ENCODE measurements around the gene DEFB112.

Gene DEFB112

DNA sequence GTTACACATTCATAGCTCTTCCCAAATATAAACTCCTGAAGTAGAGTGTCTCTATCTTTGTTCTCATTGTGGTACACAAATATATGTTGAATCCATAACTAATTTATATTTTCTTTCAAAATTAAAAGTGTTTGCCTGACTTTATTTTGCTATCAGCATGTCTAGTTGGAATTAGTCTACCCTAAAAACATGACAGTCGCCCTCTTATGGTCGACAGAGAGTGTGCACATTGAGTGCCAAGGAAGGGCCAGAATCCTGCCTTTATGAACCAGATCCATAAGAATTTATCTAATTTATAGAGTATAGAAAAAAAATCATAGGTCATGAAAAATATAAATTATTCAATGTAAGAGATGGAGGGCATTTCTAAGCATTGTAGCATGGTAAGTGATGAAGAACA is 12.3 kb upstream of the DEFB112 start:
- H3K27ac ChIP-seq (ENCODE audit: low read length), result no peak overlapping the region
- no peak overlapping the region for H3K9ac ChIP-seq (ENCODE audit: low read depth, low read length)
- no peaks in the 10 kb centered on the region for H3K79me2 ChIP-seq (ENCODE audit: insufficient read depth, low read length)
- ATAC-seq (ENCODE audit: insufficient read depth, low read depth) (no peak), DNase-seq (no peak)
- no peak overlapping the region for H3K4me3 ChIP-seq (ENCODE audit: low read depth in 1 of 2, low read length in 2 of 2)
- no peaks in the 10 kb centered on the region for H3K4me1 ChIP-seq (ENCODE audit: insufficient read depth, low read length)
- TF ChIP-seq, protein P1, sequence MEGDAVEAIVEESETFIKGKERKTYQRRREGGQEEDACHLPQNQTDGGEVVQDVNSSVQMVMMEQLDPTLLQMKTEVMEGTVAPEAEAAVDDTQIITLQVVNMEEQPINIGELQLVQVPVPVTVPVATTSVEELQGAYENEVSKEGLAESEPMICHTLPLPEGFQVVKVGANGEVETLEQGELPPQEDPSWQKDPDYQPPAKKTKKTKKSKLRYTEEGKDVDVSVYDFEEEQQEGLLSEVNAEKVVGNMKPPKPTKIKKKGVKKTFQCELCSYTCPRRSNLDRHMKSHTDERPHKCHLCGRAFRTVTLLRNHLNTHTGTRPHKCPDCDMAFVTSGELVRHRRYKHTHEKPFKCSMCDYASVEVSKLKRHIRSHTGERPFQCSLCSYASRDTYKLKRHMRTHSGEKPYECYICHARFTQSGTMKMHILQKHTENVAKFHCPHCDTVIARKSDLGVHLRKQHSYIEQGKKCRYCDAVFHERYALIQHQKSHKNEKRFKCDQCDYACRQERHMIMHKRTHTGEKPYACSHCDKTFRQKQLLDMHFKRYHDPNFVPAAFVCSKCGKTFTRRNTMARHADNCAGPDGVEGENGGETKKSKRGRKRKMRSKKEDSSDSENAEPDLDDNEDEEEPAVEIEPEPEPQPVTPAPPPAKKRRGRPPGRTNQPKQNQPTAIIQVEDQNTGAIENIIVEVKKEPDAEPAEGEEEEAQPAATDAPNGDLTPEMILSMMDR (IDR thresholded peaks at IDR 0.05; ENCODE audit: borderline replicate concordance, extremely low read depth, low read length, poor library complexity, severe bottlenecking), result peak; percentile 39
- no peak for TF ChIP-seq EZH2 (IDR thresholded peaks at IDR 0.05; ENCODE audit: borderline replicate concordance, low read depth, low read length, severe bottlenecking)
- no peak overlapping the region for H3K4me2 ChIP-seq (ENCODE audit: insufficient read depth, low read length)
- H2AFZ ChIP-seq (ENCODE audit: low read depth, low read length), result no peak overlapping the region
- H4K20me1 ChIP-seq (ENCODE audit: insufficient read depth, low read length), result no peaks in the 10 kb centered on the region
- no peaks in the 10 kb centered on the region for H3K27me3 ChIP-seq (ENCODE audit: insufficient read depth, low read length, poor library complexity)
- no peaks in the 10 kb centered on the region for H3K36me3 ChIP-seq (ENCODE audit: insufficient read depth, low read length)
- H3K9me3 ChIP-seq (ENCODE audit: insufficient read depth, low read length, severe bottlenecking), result no peaks in the 10 kb centered on the region

DNA sequence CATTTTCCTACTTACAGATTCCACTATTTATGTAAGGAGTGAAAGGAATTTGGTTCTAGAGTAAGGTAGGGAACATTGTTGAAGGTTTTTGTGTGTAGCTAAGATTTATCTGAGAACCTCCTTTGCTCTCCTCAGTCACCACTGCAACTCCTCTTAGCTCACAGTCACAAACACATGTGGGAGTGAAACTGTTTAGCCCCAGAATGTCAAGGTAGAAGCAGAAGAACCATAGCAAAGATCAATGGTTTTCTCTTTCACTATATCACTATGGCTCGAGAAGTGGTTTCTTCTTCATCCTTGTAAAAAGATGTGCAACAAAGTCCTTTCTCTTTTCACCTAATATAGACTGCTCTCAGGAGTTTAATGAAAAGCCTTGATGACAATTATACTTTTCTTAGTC is 6.5 kb upstream of the DEFB112 start:
- Histone ChIP-seq H3K4me3 (ENCODE audit: low read depth in 1 of 2, low read length in 2 of 2) (no peak overlapping the region), H4K20me1 (ENCODE audit: insufficient read depth, low read length) (no peaks in the 10 kb centered on the region), H2AFZ (ENCODE audit: low read depth, low read length) (no peak overlapping the region), H3K4me1 (ENCODE audit: insufficient read depth, low read length) (no peaks in the 10 kb centered on the region), H3K27me3 (ENCODE audit: insufficient read depth, low read length, poor library complexity) (no peaks in the 10 kb centered on the region), H3K36me3 (ENCODE audit: insufficient read depth, low read length) (no peaks in the 10 kb centered on the region), H3K79me2 (ENCODE audit: insufficient read depth, low read length) (no peaks in the 10 kb centered on the region), H3K9me3 (ENCODE audit: insufficient read depth, low read length, severe bottlenecking) (no peaks in the 10 kb centered on the region), H3K27ac (ENCODE audit: low read length) (no peak overlapping the region), H3K4me2 (ENCODE audit: insufficient read depth, low read length) (no peak overlapping the region), H3K9ac (ENCODE audit: low read depth, low read length) (no peak overlapping the region)
- ATAC-seq (ENCODE audit: insufficient read depth, low read depth) (no peak), DNase-seq (no peak)
- no peak for TF ChIP-seq EZH2 (IDR thresholded peaks at IDR 0.05; ENCODE audit: borderline replicate concordance, low read depth, low read length, severe bottlenecking)
- TF ChIP-seq, protein P1 (IDR thresholded peaks at IDR 0.05; ENCODE audit: borderline replicate concordance, extremely low read depth, low read length, poor library complexity, severe bottlenecking), result no peak

DNA sequence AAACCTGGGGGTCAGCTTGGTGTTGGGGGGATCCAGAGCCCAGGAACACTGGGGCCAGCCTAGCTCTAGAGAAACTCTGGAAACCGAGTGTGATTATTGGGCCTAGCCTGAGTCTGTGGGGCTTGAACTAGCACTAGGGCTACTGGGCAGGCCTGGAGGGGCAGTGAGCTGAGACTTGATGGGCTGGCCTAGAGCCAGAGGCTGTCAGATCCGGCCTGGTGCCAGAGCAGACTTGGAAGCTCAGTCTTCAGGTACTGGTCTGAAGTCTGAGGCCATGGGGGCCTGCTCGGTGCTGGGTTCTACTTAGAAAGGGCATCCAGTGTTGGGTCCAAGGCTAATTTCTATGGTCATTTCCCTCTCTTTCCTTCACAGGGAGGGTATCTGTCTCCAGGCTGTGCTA is 2.7 kb downstream of the DEFB112 start:
- DNase-seq (no peak), ATAC-seq (ENCODE audit: insufficient read depth, low read depth) (no peak)
- Histone ChIP-seq H3K4me1 (ENCODE audit: insufficient read depth, low read length) (no peaks in the 10 kb centered on the region), H3K9ac (ENCODE audit: low read depth, low read length) (no peak overlapping the region), H3K79me2 (ENCODE audit: insufficient read depth, low read length) (no peaks in the 10 kb centered on the region), H3K9me3 (ENCODE audit: insufficient read depth, low read length, severe bottlenecking) (no peaks in the 10 kb centered on the region), H2AFZ (ENCODE audit: low read depth, low read length) (no peak overlapping the region), H4K20me1 (ENCODE audit: insufficient read depth, low read length) (no peaks in the 10 kb centered on the region), H3K4me3 (ENCODE audit: low read depth in 1 of 2, low read length in 2 of 2) (no peak overlapping the region), H3K27me3 (ENCODE audit: insufficient read depth, low read length, poor library complexity) (no peaks in the 10 kb centered on the region), H3K27ac (ENCODE audit: low read length) (no peak overlapping the region), H3K4me2 (ENCODE audit: insufficient read depth, low read length) (no peak overlapping the region), H3K36me3 (ENCODE audit: insufficient read depth, low read length) (no peaks in the 10 kb centered on the region)
- no peak for TF ChIP-seq EZH2 (IDR thresholded peaks at IDR 0.05; ENCODE audit: borderline replicate concordance, low read depth, low read length, severe bottlenecking)

DNA sequence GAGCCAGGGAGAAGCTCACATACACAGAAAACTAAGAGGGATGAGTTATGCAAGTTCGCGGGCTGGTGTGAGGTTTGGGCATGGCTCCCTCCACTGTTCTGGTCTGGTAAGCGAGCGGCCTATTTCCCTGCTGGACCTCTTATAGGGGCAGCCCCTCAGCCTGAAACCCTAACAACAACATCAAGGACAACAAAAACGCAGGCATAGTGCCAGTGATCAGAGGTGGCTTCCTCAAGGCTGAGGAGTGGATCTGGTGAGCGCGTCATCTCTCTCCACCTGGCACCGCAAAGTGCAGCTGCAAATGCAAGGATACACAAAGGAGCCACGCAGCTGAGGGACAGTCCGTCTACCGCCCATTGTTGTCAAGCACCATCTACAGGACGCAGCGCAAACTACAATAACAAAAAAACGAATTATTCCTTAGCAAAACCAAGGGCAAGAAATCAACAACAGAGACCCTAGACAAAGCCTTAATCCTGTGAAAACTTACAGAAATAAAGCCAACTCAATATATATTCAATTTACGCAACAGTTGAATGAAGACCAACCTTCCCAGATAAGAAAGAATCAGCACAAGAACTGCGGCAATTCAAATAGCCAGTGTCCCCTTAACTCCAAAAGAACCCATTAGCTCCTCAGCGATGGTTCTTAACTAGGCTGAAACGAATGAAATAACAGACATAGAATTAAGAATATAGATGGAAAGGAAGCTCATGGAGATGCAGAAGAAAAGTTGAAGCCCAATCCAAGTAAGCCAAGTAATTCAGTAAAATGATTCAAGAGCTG is 18.8 kb downstream of the DEFB112 start:
- ATAC-seq (ENCODE audit: insufficient read depth, low read depth), result no peak
- TF ChIP-seq, protein P1 (IDR thresholded peaks at IDR 0.05; ENCODE audit: borderline replicate concordance, extremely low read depth, low read length, poor library complexity, severe bottlenecking), result peak; percentile 17
- TF ChIP-seq EZH2 (IDR thresholded peaks at IDR 0.05; ENCODE audit: borderline replicate concordance, low read depth, low read length, severe bottlenecking), result no peak
- no peaks in the 10 kb centered on the region for H3K9me3 ChIP-seq (ENCODE audit: insufficient read depth, low read length, severe bottlenecking)
- H3K79me2 ChIP-seq (ENCODE audit: insufficient read depth, low read length), result no peaks in the 10 kb centered on the region
- H3K36me3 ChIP-seq (ENCODE audit: insufficient read depth, low read length), result no peaks in the 10 kb centered on the region
- no peaks in the 10 kb centered on the region for H3K4me1 ChIP-seq (ENCODE audit: insufficient read depth, low read length)
- H2AFZ ChIP-seq (ENCODE audit: low read depth, low read length), result no peak overlapping the region
- no peaks in the 10 kb centered on the region for H4K20me1 ChIP-seq (ENCODE audit: insufficient read depth, low read length)
- H3K27ac ChIP-seq (ENCODE audit: low read length), result no peak overlapping the region
- no peak overlapping the region for H3K9ac ChIP-seq (ENCODE audit: low read depth, low read length)
- no peaks in the 10 kb centered on the region for H3K27me3 ChIP-seq (ENCODE audit: insufficient read depth, low read length, poor library complexity)
- no peak for DNase-seq
- H3K4me2 ChIP-seq (ENCODE audit: insufficient read depth, low read length), result no peak overlapping the region
- no peak overlapping the region for H3K4me3 ChIP-seq (ENCODE audit: low read depth in 1 of 2, low read length in 2 of 2)
